Prostate gland (tissue), 2 donors: ENCODE results near the gene UNC50. TPM values are rescaled to one million over a fixed set of nuclear protein-coding genes. Genes with fewer than 3 reads are reported as not detected.
"Not testable (repeated sequence)": the region's sequence is repeated elsewhere in the genome, so short reads cannot be mapped to it uniquely, and the experiment has no call there.

Source experiments
- DNase-seq: peaks from one replicate; pipeline ENCODE4 v3.0.0-alpha.2; 2019; ENCODE audit warnings: low spot score
- H3K27ac ChIP-seq, 2 donors: fragments of 200-600 bp; sonication (generic); 2 replicates each; pipeline ENCODE4 v1.5.1; 2017 to 2019
- H3K27me3 ChIP-seq: fragments of 200-600 bp; sonication (generic); replicated peaks from 2 replicates; pipeline ENCODE4 v1.5.1; 2019; ENCODE audit not compliant: insufficient read depth
- H3K36me3 ChIP-seq, 2 donors: fragments of 200-600 bp; sonication (generic); 1 replicate in 1 of 2; 2 replicates in 1 of 2; pipeline versions ENCODE4 v1.5.1 to v1.8.1; 2017 to 2019
- H3K4me1 ChIP-seq: fragments of 200-600 bp; sonication (generic); replicated peaks from 2 replicates; pipeline ENCODE4 v1.5.1; 2019
- H3K4me3 ChIP-seq, 2 donors: fragments of 200-600 bp; sonication (generic); 2 replicates each; pipeline ENCODE4 v1.5.1; 2017 to 2019
- H3K9me3 ChIP-seq: fragments of 200-600 bp; sonication (generic); 2 replicates; pipeline ENCODE4 v1.5.1; 2017
- CTCF ChIP-seq, 4 experiments: fragments of 200-600 bp in 2 of 4; fragments of 450-650 bp in 2 of 4; sonication (generic) in 2 of 4; IDR thresholded peaks; 1 replicate in 3 of 4; 2 replicates in 1 of 4; pipeline ENCODE4 v1.5.1; 2016 to 2019; ENCODE audit warnings: antibody characterized with exemption in 4 of 4, mild to moderate bottlenecking in 2 of 4, moderate library complexity in 2 of 4
- POLR2A ChIP-seq: fragments of 450-650 bp; IDR thresholded peaks from one replicate; pipeline ENCODE4 v1.6.1; 2016; ENCODE audit warnings: antibody characterized with exemption, mild to moderate bottlenecking
- POLR2AphosphoS5 ChIP-seq: sonication (generic); formaldehyde crosslinking; IDR thresholded peaks from one replicate; pipeline ENCODE4 v1.6.1; 2017; ENCODE audit warnings: antibody characterized with exemption
- WGBS: methylation state at CpG from one replicate; pipeline ENCODE4 v1.1.5; 2018; 5-methylcytosine and 5-hydroxymethylcytosine counted together
- intact Hi-C: fragments of 100-400 bp; cut with DNase I; formaldehyde crosslinking; loops from one replicate; pipeline ENCODE4 v1.14.2; 2022
- total RNA-seq, 2 donors: library from RNA; depleted of rRNA; stranded (reverse); fragments of >200 nt; gene quantifications; one replicate each; pipeline ENCODE4 v1.1.0, GENCODE V29; 2016

Gene UNC50
- total RNA-seq, 2 donors from 2014 or later = 42.5 to 49.9 TPM

GRCh38 chr2:98649992-98650375, 41.6 kb downstream of the UNC50 start:
- no peak overlapping the region for H3K27ac ChIP-seq
- H3K4me1 ChIP-seq = no peaks in the 10 kb centered on the region
- H3K27me3 ChIP-seq = no peaks in the 10 kb centered on the region
- no peak for TF ChIP-seq POLR2A
- no peak for TF ChIP-seq POLR2AphosphoS5
- no peak for TF ChIP-seq CTCF (IDR thresholded peaks at IDR 0.05)
- H3K9me3 ChIP-seq = no peaks in the 10 kb centered on the region
- H3K4me3 ChIP-seq = no peak overlapping the region
- no peaks in the 10 kb centered on the region for H3K36me3 ChIP-seq
- 100% methylated on average over 1 of the region's 1 CpG for WGBS
- no peak for DNase-seq
- intact Hi-C loops = loop anchor here (1.0 kb wide), 1 partner anchor 187 kb away; no protein-coding TSS in a partner anchor

DNA sequence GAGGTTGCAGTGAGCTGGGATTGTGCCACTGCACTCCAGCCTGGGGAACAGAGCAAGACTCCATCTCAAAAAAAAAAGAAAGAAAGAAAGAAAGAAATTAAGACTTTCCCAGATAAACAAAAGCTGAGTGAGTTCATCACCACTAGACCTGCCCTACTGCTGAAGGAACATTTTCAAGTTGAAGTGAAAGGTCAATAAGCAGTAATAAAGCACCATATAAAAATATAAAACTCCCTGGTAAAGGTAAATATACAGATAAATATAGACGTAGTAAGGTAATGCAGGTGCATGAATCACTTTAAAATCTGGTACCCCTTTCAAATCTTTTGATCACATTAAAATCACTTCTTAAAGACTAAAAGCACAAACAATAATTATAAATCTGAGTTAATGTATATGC, 42.6 kb downstream of the UNC50 start:
- Histone ChIP-seq H3K4me1 (no peaks in the 10 kb centered on the region), H3K36me3 (no peaks in the 10 kb centered on the region), H3K27ac (no peak overlapping the region), H3K9me3 (no peaks in the 10 kb centered on the region), H3K27me3 (no peaks in the 10 kb centered on the region), H3K4me3 (no peak overlapping the region)
- 57% methylated on average over 1 of the region's 1 CpG for WGBS
- no peak for TF ChIP-seq CTCF (IDR thresholded peaks at IDR 0.05)
- no peak for TF ChIP-seq POLR2A
- no peak for TF ChIP-seq POLR2AphosphoS5
- DNase-seq = no peak
- intact Hi-C loops = no loop called here

DNA sequence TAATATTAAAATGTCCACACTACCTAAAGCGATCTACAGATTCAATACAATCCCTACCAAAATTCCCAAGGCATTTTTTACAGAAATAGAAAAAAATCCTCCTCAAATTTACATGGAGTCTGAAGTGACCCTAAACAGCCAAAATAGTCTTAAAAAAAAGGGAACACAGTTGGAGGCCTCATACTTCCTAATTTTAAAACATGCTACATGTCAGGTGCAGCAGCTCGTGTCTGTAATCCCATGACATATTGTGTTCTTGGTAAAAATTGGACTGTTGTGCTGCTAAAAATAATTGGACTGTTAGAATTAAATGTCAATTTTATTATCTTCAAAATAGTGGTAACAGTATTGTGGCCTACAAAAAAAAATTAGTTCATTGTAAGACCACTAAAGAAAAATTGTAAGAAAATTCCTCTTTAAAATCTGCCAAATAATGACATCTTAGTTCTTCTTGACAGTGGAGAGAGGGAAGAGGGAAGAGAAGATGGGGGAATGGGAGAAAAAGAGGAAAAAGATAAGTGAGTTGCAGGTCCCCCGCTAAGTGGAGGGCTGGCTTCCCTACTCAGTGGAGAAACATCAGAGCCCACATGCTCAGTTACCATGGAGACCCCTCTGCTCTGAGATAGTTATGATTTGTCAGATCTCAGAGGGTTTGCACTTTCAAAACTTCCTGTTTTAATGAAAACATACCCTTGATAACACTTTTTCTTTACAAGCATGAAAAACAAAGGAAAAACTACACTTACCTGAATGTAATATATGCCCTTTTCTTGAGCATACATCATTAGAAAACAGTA, 46.5 kb downstream of the UNC50 start:
- no peak for TF ChIP-seq CTCF (IDR thresholded peaks at IDR 0.05)
- intact Hi-C loops = no loop called here
- Histone ChIP-seq H3K27me3 (no peaks in the 10 kb centered on the region), H3K27ac (no peak overlapping the region), H3K36me3 (no peaks in the 10 kb centered on the region), H3K9me3 (no peaks in the 10 kb centered on the region), H3K4me3 (no peak overlapping the region), H3K4me1 (no peaks in the 10 kb centered on the region)
- no peak for DNase-seq
- WGBS = 89% methylated on average over 3 of the region's 3 CpGs

GRCh38 chr2:98656800-98657199, 48.4 kb downstream of the UNC50 start:
- TF ChIP-seq POLR2AphosphoS5 (no peak), CTCF (IDR thresholded peaks at IDR 0.05) (no peak), POLR2A (no peak)
- no peak for DNase-seq
- no peak overlapping the region for H3K4me3 ChIP-seq
- intact Hi-C loops = no loop called here
- no peaks in the 10 kb centered on the region for H3K9me3 ChIP-seq
- H3K27me3 ChIP-seq = no peaks in the 10 kb centered on the region
- no peaks in the 10 kb centered on the region for H3K4me1 ChIP-seq
- no peak overlapping the region for H3K27ac ChIP-seq
- WGBS = 82% methylated on average over 4 of the region's 4 CpGs
- no peaks in the 10 kb centered on the region for H3K36me3 ChIP-seq

DNA sequence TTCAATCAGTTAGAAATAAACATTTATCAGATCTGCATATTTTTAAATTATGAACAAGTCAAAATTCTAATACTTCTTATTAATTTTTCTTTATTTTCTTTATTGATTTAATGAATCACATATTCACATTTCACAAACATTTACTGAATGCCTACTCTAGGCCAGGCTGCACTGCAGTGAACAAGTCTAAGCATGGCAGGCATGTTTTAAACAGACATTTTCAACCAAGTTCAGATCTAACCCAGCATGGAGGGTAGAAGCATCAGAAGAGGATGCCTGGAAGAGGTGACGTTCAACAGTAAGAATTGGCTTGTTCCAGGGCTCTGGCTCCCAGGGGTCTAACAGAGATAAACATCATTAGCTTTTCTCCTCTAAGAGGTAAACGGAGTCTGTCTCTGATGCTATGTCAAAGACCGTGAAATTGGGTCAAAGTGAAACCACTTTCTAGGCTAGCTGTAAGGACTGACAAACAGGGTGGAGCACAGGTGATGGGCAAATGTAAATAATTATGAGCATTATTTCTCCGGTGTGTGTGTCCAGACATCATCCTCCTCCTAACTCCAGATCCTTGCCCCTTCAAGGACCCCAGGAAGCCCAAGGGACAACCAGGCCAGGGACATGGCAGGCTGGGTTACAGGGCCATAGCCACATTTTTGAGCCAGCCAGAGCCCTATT, 50.6 kb downstream of the UNC50 start:
- Histone ChIP-seq H3K4me3 (no peak overlapping the region), H3K4me1 (no peaks in the 10 kb centered on the region), H3K9me3 (no peaks in the 10 kb centered on the region), H3K36me3 (no peaks in the 10 kb centered on the region), H3K27me3 (no peaks in the 10 kb centered on the region), H3K27ac (no peak overlapping the region)
- no peak for DNase-seq
- 92% methylated on average over 4 of the region's 4 CpGs for WGBS
- intact Hi-C loops = no loop called here
- TF ChIP-seq POLR2AphosphoS5 = no peak
- no peak for TF ChIP-seq POLR2A

- DNase-seq, intact Hi-C loops, H3K4me3 ChIP-seq, H3K4me1 ChIP-seq, H3K27me3 ChIP-seq, H3K9me3 ChIP-seq, H3K27ac ChIP-seq, H3K36me3 ChIP-seq: not testable (repeated sequence)
- 96% methylated on average over 3 of the region's 3 CpGs for WGBS
Measured at GRCh38 chr2:98659491-98659840, 51.1 kb downstream of the UNC50 start.
